GM19463 (cell line): ENCODE data around the gene DCLK1.

ENCODE experiments used
- ATAC-seq: cut with Tn5 transposase; IDR thresholded peaks from one replicate; pipeline ENCODE4 v1.9.1; 2021; ENCODE audit warnings: mild to moderate bottlenecking, moderate library complexity; ENCODE audit not compliant: unreplicated experiment

The DCLK1 gene

DNA sequence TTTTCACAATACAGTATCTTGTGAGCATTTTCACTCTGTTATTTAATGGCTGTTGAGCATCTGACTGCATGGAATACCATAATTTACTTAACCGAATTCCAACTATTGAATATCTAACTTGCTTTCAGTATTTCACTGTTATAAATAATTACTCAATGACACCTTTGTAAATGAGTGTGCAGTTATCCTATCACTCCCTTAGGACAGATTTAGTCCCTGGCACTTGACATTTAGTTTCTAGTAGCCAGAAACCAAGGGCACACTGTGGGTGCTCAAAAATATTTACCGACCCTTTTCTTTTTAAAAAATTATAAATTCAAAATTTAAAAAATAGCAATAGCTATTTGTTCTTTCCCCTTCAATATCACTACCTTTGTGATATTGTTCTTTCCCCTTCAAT is 258.8 kb downstream of the DCLK1 start:
- ATAC-seq: no peak

DNA sequence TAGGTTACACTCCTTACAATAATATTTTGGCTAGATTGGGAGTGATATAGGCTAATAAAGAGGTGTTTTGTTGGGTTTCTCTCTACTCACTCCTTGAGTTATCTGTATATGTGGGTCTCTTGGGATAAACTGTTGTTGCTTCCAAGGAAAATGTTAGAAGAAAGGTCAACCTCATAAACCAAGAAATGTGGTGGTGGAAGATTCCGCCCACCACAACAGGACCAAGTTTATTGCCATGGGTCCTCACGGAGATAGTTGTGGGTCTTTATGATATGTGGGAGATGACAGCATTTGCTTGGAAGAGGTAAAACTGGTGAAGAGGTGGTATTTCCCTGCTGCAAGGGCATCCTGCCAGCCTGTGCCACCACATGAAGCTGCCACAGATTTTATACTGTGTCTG is 259.6 kb downstream of the DCLK1 start:
- ATAC-seq: no peak

DNA sequence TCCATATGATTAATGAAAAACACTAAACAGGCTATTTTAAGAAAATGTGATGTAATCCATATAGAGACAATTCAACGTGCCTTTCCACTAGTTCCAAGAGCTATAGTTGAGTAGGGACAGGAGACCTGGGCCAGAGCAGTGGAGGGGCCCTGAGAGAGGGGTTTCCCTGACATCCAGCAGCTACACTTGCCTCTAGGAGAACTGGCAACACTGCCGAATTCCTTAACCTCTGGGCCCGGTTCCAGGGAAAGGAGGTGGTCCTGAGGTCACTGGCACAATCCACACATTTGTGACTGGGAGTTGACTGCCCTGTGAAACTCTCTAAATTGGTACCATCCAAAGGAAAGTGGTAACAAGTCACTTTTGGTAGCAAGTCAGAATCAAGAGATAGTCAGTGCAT is 264.4 kb downstream of the DCLK1 start:
- no peak for ATAC-seq

DNA sequence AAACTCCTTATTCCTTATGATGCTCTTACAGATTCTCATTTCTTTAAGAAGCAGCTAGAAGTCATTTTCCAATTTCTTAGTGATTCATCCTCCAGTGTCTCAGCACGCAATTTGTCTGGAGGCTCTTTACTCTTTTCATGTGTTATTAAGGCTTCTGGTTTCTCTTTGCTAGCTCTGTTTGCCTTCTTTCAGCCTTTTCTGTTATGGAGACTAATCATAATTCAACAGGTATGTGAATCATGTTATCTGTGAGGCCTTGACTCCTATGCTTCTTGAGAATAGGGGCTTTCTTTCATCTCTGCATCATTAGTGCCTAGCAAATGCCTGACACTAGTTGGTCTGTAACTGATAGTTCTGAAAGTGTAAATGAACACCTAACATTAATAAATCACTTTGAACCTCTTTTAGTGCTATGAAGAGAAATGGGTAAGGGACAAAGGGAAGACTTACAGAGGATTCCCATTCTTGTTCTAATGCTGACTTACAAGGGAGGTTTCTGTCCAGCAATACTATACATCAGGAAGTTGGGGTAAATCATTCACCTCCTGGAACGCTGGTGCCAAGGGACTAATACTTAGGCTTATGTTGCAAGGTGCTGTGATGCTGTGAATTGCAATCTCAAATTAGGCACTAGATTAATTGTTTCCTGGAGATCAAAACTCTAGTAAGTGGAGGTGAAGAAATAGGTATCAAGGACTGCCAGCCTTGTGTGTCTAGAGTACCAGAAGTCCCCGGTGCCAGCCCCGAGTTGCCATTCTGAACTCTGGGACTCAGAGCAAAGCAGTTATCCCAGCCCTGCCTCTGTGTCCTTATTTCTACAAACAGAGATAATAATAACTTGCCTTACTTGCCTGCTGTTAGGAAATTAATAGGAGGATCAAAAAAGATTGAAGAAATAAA is 265.6 kb downstream of the DCLK1 start:
- no peak for ATAC-seq

DNA sequence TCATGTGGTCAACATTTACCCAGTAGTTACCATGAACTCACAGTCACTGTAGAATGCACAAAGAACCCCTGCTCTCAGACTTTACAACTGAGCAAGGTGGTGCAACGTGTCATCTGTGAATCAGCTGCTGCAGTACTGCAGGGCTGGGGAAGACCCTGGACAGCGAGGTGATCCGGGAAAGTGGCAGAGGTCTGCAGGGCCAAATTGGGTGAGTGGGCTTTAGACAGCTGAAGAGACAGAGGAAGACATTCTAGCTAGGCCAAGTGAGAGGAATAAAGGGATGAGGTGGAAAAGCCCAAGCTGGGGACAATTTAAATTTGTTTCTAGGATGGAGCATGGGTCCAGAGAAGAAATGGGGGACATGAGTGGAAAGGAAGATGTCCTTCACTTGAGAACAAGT is 270.5 kb downstream of the DCLK1 start:
- no peak for ATAC-seq

DNA sequence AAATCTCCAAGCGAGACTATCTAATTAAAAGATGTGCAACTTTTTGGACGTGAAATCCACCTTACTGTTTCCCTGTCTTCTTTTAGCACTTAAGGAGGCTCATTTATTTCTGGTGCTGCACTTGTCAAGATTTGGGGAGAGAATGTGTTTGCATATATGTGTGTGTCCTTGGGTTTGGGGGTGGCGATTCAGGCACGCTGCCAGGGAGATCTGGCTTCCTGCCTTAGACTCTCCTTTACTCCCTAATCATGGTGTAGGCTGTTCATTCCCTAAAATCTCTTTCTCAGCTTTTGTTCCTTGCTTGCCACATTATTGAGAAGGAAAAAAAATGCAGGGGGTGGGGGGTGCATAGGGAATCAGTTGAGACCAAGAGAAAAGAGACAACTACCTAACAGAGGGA is 271.2 kb downstream of the DCLK1 start:
- no peak for ATAC-seq

DNA sequence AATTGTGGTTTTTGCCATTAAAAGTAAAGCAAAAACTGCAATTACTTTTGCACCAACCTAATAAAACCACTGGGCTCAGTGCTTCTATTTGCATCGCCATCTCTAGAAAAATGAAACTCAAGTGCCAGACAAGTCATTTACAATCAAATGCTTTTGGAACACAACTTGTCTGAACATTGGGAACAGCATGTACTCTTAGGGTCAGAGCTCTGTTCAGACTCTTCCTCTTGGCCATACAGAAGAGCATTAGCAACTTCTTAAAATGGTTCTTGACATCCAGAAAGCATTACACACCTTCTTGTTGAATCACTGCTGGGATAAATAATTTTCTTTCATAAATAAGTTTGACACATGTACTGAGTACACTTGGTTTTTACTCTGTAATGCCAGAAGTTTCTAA is 272.5 kb downstream of the DCLK1 start:
- no peak for ATAC-seq

DNA sequence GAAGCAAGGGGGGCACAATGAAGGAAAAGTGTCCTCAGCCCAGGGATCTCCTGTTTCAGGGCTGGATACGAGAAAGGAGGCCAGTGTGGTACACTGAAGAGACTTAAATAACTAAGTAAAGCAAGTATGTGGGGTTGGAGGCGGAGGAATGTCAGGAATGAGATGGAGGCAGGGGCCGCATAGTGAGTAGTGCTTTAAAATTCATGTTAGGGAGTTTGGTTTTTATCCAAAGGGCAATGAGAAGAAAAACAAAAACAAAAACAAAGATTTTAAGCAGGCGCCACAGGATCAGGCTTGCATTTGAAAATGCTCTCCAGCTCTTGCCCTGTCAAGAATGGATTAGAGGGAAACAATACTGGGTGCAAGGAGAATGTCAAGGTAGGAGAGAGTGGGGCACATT is 273.4 kb downstream of the DCLK1 start:
- no peak for ATAC-seq

DNA sequence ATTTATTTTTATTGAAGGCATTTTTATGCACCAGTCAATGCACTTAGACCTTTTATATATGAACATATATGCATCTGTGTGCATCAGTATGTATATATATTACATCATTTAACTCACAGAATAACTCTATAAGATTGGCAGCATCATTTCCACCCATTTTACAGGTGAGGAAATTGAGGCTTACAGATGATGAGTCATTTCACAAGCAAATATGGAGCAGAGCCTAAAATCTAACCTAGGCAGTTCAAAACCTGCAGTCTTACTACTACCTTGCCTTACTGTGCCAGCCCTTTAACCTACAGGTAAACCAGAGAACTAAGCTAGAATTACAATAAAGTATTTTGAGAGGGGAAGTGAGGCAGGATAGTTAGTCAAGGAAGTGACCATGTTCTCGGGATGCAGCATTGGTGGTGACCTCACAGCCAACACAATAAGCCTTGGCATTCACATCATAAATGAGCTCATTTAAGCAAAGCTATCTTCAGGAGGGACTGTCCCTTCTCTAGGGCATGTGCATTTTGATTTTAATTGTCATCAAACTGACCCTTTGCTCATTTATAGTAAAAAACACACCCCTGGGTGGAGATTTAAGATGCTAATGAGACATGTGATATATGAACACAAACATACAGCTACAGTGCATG is 274.3 kb downstream of the DCLK1 start:
- no peak for ATAC-seq

DNA sequence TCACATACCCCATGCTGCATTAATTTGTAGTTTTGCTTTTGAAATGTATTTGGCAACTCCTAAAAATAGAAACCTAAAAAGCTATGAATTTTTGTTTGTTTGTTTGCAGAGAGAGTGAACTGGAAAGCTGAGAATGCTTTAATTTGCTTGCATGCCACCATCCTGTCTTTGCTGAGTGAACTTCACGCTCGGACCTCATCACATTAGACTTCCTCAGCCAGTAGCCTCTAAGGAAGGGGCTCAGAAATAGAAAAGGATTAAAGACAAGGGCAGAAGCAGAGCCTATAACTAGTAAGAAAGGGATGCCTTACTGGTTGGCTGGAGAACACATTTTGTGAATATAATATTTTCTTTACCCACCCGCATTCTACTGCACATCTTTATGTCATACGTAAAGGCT is 275.1 kb downstream of the DCLK1 start:
- no peak for ATAC-seq

DNA sequence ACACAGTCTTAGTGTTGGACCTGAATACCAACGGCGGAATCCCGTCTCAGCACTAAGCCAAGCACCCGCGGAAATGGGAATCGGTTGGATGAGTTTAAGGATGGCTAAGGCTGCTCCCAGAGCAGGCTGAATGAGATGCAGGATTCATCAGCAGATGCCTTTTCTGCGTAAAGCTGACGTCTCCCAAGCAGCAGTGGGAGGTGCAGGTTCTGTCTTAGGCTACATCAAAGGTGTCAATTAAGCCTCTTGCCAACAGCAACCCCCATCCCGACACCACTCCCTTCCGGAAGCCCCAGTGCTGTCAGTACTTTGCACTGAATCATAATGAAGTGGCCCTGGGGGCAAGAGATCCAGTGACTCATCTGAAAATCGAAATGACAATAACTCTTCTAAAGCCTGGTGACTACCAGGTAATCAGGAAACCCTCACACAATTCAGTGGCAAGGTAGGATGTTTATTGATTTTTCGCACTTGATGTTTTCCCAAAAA is 275.6 kb downstream of the DCLK1 start:
- no peak for ATAC-seq

DNA sequence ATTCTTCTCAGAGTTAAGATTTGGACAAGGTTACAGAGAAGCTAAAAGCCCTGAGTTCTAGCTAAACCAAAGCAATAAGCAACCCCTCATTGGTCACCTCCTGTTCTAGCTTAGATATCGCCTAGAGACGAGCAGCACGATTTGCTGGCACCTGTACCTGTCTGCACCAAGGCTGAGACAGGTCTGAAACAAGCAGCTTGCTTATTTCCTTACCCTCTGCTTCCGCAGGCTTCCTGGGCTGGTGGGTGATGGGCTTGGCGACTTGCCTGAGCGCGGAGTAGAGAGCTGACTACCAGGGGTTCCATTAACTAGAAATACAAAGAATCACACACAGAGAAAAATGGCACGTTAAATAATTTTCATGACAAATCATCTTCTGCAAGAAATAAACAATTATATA is 276.9 kb downstream of the DCLK1 start:
- no peak for ATAC-seq

DNA sequence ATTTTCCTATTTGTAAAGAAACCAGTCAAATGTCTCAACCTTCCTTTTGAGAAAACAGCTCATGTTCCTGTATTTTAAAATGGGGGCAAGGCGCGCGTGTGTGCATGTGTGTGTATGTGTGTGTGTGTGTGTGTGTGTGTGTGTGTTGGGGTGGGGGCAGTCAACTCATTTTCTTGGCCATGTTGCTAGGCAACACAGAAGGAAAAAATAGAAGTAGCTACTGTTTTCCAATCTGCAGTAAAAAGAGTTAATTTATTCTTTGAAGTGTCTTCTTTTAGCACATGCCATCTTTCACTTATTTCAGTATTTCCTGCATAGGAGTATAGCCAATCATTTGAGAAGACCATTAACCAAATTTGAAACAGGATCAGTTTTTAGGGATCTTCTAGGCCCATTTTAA is 279.3 kb downstream of the DCLK1 start:
- ATAC-seq: no peak

DNA sequence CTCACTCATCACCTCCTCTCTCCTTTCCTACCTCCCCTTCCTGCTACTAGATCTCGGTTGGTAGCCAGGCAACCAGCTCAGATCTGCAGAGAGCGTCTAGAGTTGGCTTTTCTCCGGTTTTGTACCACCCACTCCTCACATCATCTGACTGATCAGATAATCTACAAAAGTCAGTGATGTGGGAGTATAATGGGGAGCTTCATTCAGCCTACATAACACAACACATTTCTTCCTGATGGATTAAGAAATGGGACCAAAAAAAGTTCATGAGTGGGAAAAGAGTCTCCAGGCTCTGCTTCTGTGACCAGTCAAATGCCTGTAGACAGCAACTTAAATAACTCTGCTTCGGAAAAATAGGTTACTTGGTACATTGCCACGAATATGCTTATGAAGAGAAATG is 279.8 kb downstream of the DCLK1 start:
- no peak for ATAC-seq

DNA sequence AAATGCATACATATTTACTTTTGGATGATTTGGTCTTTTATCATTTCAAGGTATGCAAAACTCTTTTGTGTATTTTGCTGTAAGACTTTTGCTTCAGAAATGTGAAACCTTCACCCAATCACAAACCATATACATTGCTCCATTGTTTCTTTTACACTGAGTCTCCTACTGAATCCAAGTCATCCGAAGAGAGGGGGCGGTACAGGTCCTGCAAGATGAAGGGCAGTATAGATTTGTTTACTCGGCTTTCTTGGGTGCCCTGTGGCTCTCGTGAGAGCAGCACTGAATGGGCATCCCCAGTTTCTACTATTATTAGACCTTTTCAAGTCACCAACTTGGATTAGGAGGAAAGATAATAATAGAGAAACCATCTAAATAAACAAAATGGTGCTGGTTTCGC is 280.6 kb downstream of the DCLK1 start:
- no peak for ATAC-seq

DNA sequence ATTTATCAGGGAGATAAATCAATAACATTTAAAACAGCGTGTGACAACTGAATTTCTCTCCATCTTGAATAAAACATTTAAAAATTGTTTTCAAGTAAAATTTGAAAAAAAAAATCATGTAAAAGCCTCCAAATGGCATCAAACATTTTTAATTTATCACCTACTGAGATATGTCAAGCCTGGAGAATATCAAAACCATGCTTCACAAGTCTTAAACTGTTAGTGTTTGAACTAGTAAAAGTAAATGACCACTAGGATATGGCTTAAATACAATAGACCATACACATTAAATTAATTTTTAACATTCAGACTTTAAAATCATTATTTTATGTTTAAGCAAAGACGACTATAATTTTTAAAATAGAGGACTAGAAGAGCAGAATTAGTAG is 281.9 kb downstream of the DCLK1 start:
- no peak for ATAC-seq

DNA sequence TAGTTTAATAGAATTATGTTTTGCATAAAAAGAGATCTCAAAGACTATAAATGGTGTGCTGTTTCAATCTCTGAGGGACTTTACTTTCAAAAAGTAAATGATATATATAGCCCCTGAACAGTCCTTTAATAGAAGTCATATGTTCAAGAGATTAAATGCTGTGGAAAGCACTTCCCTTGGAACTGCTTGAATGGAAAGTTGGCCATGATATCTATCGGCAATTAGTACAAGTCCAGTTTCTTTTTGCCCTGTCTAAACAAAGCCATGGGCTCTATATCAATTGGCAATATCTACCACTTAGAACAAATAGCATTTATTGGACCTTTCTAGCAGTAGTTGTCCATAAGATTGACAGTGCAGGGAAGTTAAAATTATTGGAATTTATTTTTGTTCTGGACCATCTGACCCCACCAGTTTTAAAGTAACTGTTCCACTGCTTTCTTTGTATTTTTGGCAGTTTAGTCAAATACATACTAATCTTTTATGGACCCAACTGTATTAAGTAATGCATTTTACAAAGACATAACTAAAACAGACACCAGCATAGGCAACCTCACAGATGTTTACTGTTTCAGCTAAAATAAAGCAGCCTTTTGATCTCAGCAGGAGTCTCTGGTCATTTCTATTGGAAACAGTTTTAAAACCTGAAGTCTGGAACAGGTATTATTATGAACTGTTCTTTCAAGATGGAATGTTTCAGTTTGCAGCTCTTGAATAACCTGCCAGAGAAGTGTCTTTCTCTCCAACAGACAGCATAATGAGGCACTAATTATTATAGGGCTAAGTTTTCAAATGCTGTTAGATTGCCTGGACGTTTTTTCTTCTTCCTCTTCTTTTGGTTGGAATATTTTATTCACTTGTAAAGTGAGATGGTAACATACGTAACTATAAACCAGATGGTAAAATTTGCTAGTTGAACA is 282.6 kb downstream of the DCLK1 start:
- no peak for ATAC-seq

DNA sequence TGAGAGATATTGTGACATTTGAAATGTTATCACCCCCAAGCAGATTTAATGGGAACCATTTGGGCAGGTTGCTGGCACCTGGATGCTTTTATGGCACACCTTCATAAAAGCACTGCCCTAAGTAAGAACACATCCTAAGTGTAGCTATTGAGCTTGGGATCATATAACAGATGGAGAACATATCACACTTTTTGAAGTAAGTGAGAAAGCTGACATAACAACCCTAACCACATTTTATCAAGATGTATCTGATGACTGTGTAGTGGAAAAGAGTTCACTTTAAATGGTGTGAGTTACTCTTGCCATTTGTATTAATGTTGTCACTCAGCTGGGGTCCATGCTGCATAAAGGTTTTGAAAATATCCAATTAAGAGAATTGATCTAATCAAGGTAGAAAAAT is 287.9 kb downstream of the DCLK1 start:
- ATAC-seq: no peak

DNA sequence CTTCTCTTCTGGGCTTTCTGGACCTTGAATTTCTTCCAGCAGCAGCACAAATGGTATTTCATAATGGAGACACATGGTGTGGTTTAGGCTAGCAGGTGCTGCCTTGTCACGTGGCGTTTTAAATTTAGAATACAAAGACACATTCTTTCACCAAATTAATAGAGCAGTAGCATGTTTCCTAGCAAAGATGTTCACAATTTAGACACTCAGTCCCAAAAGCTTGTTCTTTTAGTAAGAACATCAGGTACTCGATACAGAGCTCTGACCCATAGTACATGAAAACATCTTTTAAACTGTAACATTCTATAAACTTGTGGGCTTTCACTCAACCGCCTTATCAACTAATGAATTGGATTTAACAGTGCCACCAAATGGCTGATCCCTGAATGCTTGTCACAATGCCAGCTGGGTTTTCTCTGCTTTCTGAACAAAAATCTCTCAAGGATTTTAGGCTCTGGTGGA is 290.1 kb downstream of the DCLK1 start:
- ATAC-seq: no peak

DNA sequence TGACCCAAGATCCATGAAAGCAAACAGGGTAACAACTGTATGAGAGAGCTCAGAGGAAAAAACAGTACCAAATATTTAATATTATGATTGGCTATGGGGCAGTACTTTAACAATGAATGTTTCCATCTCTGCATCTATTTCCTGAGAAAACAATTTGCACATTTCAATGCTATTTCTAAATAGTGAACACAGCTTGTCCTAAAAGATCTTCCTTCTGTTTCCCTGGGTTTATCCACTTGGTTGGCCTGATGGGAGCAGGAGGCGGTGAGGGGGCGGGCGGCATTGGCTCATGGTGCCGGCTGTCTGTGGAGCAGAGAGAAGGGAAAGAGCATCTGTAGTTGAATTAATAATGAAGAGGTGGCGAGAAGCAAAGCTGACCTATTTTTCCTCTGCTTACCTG is 291.4 kb downstream of the DCLK1 start:
- ATAC-seq: no peak

DNA sequence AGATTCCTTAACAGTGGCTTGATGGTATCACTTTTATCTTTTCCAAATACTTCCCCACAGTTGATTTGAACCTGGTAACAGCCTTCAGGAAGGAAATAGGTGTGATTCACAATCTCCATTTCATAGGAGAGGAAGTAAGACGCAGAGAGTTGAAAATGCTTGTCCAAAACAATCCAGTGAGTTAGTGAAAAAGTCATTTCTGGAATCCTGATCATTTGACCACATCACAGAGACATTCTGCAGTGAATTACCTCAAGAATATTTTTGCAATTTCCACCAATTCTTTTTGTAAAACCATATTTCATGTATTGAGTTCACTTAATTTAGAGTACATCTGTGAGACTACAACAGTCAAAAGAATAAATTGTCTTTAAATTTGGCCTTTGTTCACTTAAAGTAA is 292.8 kb downstream of the DCLK1 start:
- no peak for ATAC-seq
